OCI-LY3 (cell line): Measurements from ENCODE around the gene FNDC11.

Source experiments
- H2AFZ ChIP-seq: fragments of 200-600, 300-600 bp; shearing (Covaris generic); 2 replicates; pipeline ENCODE4 v1.6.0; 2014; ENCODE audit warnings: antibody characterized with exemption, low read depth, low read length
- H3K27ac ChIP-seq: fragments of 200-600, 300-600 bp; sonication (generic); 2 replicates; pipeline ENCODE4 v1.5.1; 2014; ENCODE audit warnings: mild to moderate bottlenecking, low read length, moderate library complexity, mixed read lengths
- H3K27me3 ChIP-seq: fragments of 200-600, 300-600 bp; sonication (generic); 2 replicates; pipeline ENCODE4 v1.6.1; 2014; ENCODE audit warnings: low read depth, low read length, mixed read lengths
- H3K36me3 ChIP-seq: fragments of 200-600, 300-600 bp; sonication (generic); replicated peaks from 2 replicates; pipeline ENCODE3; 2014; ENCODE audit warnings: low read depth, low read length, mixed read lengths
- H3K4me1 ChIP-seq: fragments of 300-600, 200-600 bp; sonication (generic); 2 replicates; pipeline ENCODE4 v1.6.1; 2014; ENCODE audit warnings: low read length, mixed read lengths
- H3K4me2 ChIP-seq: fragments of 200-600, 300-600 bp; sonication (generic); 2 replicates; pipeline ENCODE4 v1.6.1; 2014; ENCODE audit warnings: low read length, mixed read lengths
- H3K4me3 ChIP-seq: fragments of 300-600, 200-600 bp; sonication (generic); 2 replicates; pipeline ENCODE4 v1.5.1; 2014; ENCODE audit warnings: antibody characterized with exemption, mild to moderate bottlenecking, low read length, moderate library complexity
- H3K79me2 ChIP-seq: fragments of 300-600, 200-600 bp; shearing (Covaris generic); 2 replicates; pipeline ENCODE4 v1.6.1; 2014; ENCODE audit warnings: mild to moderate bottlenecking, low read length, mixed read lengths
- H3K9ac ChIP-seq: fragments of 300-600, 200-600 bp; shearing (Covaris generic); 2 replicates; pipeline ENCODE4 v1.6.0; 2014; ENCODE audit warnings: mild to moderate bottlenecking, low read length, moderate library complexity
- H3K9me3 ChIP-seq: fragments of 200-600, 300-600 bp; shearing (Covaris generic); 2 replicates; pipeline ENCODE4 v1.6.1; 2014; ENCODE audit warnings: low read length, mixed read lengths; ENCODE audit not compliant: insufficient read depth
- H4K20me1 ChIP-seq: fragments of 200-600, 300-600 bp; sonication (generic); 2 replicates; pipeline ENCODE4 v1.6.1; 2016; ENCODE audit warnings: low read length, mixed read lengths; ENCODE audit not compliant: insufficient read depth
- CTCF ChIP-seq: fragments of 200-600, 300-600 bp; sonication (generic); IDR thresholded peaks from 2 replicates; pipeline ENCODE4 v1.5.1; 2014; ENCODE audit warnings: antibody characterized with exemption, low read length, low read depth
- EZH2phosphoT487 ChIP-seq: fragments of 200-600 bp; shearing (Covaris generic); IDR thresholded peaks from 2 replicates; pipeline ENCODE4 v1.6.1; 2018; ENCODE audit warnings: antibody characterized with exemption, mixed run types, low read depth

FNDC11 gene

GRCh38 chr20:63538204-63539091, 15.5 kb upstream of the FNDC11 start:
- peak overlapping the region; percentile 46 for H2AFZ ChIP-seq
- no peak overlapping the region for H3K27ac ChIP-seq
- H3K9me3 ChIP-seq = no peaks in the 10 kb centered on the region
- no peaks in the 10 kb centered on the region for H3K36me3 ChIP-seq
- peaks cover 2% of the 10 kb centered on the region; the same call in 1 of the 2 replicates for H3K27me3 ChIP-seq
- H3K79me2 ChIP-seq = no peaks in the 10 kb centered on the region
- H4K20me1 ChIP-seq = no peaks in the 10 kb centered on the region
- peak overlapping the region; percentile 76 for H3K4me2 ChIP-seq
- H3K4me1 ChIP-seq = peaks cover 30% of the 10 kb centered on the region
- peak overlapping the region; percentile 84 for H3K4me3 ChIP-seq
- peak overlapping the region; percentile 48 for H3K9ac ChIP-seq
- TF ChIP-seq EZH2phosphoT487 (no peak), CTCF (no peak)

GRCh38 chr20:63539092-63539430, 14.9 kb upstream of the FNDC11 start:
- no peak overlapping the region for H3K9ac ChIP-seq
- H2AFZ ChIP-seq = no peak overlapping the region
- H3K4me2 ChIP-seq = 0 out of 2 replicates have a peak overlapping the region, but pooled peaks have one; percentile 76
- no peaks in the 10 kb centered on the region for H3K79me2 ChIP-seq
- H3K4me1 ChIP-seq = peaks cover 30% of the 10 kb centered on the region
- no peaks in the 10 kb centered on the region for H4K20me1 ChIP-seq
- no peak overlapping the region for H3K4me3 ChIP-seq
- TF ChIP-seq EZH2phosphoT487 (no peak), CTCF (no peak)
- no peak overlapping the region for H3K27ac ChIP-seq
- H3K27me3 ChIP-seq = peaks cover 8% of the 10 kb centered on the region
- no peaks in the 10 kb centered on the region for H3K9me3 ChIP-seq
- H3K36me3 ChIP-seq = no peaks in the 10 kb centered on the region

- H3K27ac ChIP-seq = no peak overlapping the region
- H3K9ac ChIP-seq = no peak overlapping the region
- no peak overlapping the region for H3K4me3 ChIP-seq
- no peak for TF ChIP-seq EZH2phosphoT487
- no peak for TF ChIP-seq CTCF
- H3K27me3 ChIP-seq = peaks cover 14% of the 10 kb centered on the region
- H4K20me1 ChIP-seq = no peaks in the 10 kb centered on the region
- peaks cover 30% of the 10 kb centered on the region for H3K4me1 ChIP-seq
- no peaks in the 10 kb centered on the region for H3K9me3 ChIP-seq
- no peaks in the 10 kb centered on the region for H3K36me3 ChIP-seq
- no peak overlapping the region for H2AFZ ChIP-seq
- H3K4me2 ChIP-seq = no peak overlapping the region
- no peaks in the 10 kb centered on the region for H3K79me2 ChIP-seq
Measured at GRCh38 chr20:63539441-63540370, 14.3 kb upstream of the FNDC11 start.
